Ovary (tissue), 10 donors: ENCODE measurements around the gene CSNK2A1. TPM values are rescaled to one million over a fixed set of nuclear protein-coding genes. Genes with fewer than 3 reads are reported as not detected.

Experiments
- DNase-seq, 5 donors: peaks; one replicate each; pipeline ENCODE4 v3.0.0-alpha.2; 2019 to 2020
- H3K27ac ChIP-seq, 2 donors: fragments of 200-600 bp; one replicate each; pipeline versions ENCODE4 v1.5.1 to v1.8.0; 2019 to 2022
- H3K27me3 ChIP-seq: fragments of 200-600 bp; one replicate; pipeline ENCODE4 v1.8.0; 2022
- H3K36me3 ChIP-seq: fragments of 200-600 bp; sonication (generic); one replicate; pipeline ENCODE4 v1.5.1; 2019
- H3K4me1 ChIP-seq: one replicate; pipeline ENCODE4 v1.8.1; 2013; ENCODE audit warnings: mild to moderate bottlenecking, moderate library complexity; ENCODE audit not compliant: insufficient read depth
- H3K4me3 ChIP-seq: fragments of 200-600 bp; sonication (generic); one replicate; pipeline ENCODE4 v1.5.1; 2017
- H3K9me3 ChIP-seq, 2 donors: fragments of 200-600 bp in 1 of 2; sonication (generic) in 1 of 2; one replicate each; pipeline versions ENCODE4 v1.5.1 to v1.8.1; 2013 to 2019; ENCODE audit warnings: mild to moderate bottlenecking in 1 of 2, moderate library complexity in 1 of 2
- CTCF ChIP-seq, 3 donors: fragments of 450-650 bp in 2 of 3; fragments of 200-600 bp in 1 of 3; IDR thresholded peaks; one replicate each; pipeline versions ENCODE4 v1.5.1 to v1.8.0; 2016 to 2022; ENCODE audit warnings: antibody characterized with exemption in 3 of 3, mild to moderate bottlenecking in 1 of 3
- EP300 ChIP-seq: sonication (generic); formaldehyde crosslinking; IDR thresholded peaks from one replicate; pipeline ENCODE4 v1.6.1; 2017; ENCODE audit warnings: antibody characterized with exemption
- POLR2A ChIP-seq: fragments of 450-650 bp; IDR thresholded peaks from one replicate; pipeline ENCODE4 v1.6.1; 2017; ENCODE audit warnings: antibody characterized with exemption, mild to moderate bottlenecking, moderate library complexity
- WGBS, 3 donors: extraction: QIAGEN DNeasy Blood & Tissue Kit in 1 of 3; methylation state at CpG; one replicate each; pipeline versions ENCODE4 v1.1.5 to v1.1.7; 2013 to 2017; 5-methylcytosine and 5-hydroxymethylcytosine counted together
- intact Hi-C, 4 donors: fragments of 100-400 bp; cut with DNase I; formaldehyde crosslinking; loops; one replicate each; pipeline versions ENCODE4 v1.11.0 to v1.15.1; 2022 to 2023
- long read RNA-seq, 3 donors: library from polyadenylated mRNA in 2 of 3; unstranded in 2 of 3; transcript quantifications; one replicate each; pipeline ENCODE4 v2.0.0 and lab custom pipeline, GENCODE V29; 2021 to 2026
- polyA plus RNA-seq, 2 donors: library from polyadenylated mRNA; stranded (reverse); fragments of 200-250 nt in 1 of 2; fragments of 350-450 nt in 1 of 2; fragmentation: Illumina TruSeq in 1 of 2; extraction: RNeasy Lipid Tissue Mini Kit (QIAGEN cat#74804) in 1 of 2; gene quantifications; one replicate each; pipeline ENCODE4 v1.2.3, GENCODE V29; 2013 to 2014
- total RNA-seq, 7 donors: library from RNA; depleted of rRNA in 2 of 7; stranded (reverse); fragments of >200 nt in 2 of 7; fragmentation: NEBNext Ultra II Directional in 3 of 7; extraction: Animal tissue kit (Norgen Biotek cat#: 25700) in 3 of 7; gene quantifications; one replicate each; pipeline versions ENCODE4 v1.1.0 to v1.2.4, GENCODE V29; 2016 to 2023
- donor health status: DM: no; HTN: no; CAD: no; lungs with moderate emphysema.
- donor health status: DM: no; HTN: no; CAD: no.
- donor health status: Bipolar disorder and iron deficiency.
- donor health status: DM: yes; HTN: yes; CAD: no.
- donor health status: DM: no; HTN: no; CAD: no.
- donor health status: DM: yes; HTN: yes; CAD: no.

The CSNK2A1 gene
- total RNA-seq: 100 to 1,000 TPM in 1 of 7 donors, 10 to 100 TPM in 6; 40.9 to 117 (median 95.7) TPM
- polyA plus RNA-seq: 100 to 1,000 TPM in 1 of 2 donors, 10 to 100 TPM in 1; 35.8 to 145 TPM
- long read RNA-seq, donor 1, full-length matches to known transcripts: 42 of 58 reads
- long read RNA-seq, donor 1, partial matches to known transcripts: 4 of 58 reads
- long read RNA-seq, donor 1, other reads (novel, unspliced or antisense): 12 of 58 reads
- long read RNA-seq, donor 2, full-length matches to known transcripts: 45 of 51 reads
- long read RNA-seq, donor 2, partial matches to known transcripts: 6 of 51 reads
- long read RNA-seq, donor 2, other reads (novel, unspliced or antisense): 0 of 51 reads
- long read RNA-seq, donor 3, full-length matches to known transcripts: 31 of 50 reads
- long read RNA-seq, donor 3, partial matches to known transcripts: 8 of 50 reads
- long read RNA-seq, donor 3, other reads (novel, unspliced or antisense): 11 of 50 reads

DNA sequence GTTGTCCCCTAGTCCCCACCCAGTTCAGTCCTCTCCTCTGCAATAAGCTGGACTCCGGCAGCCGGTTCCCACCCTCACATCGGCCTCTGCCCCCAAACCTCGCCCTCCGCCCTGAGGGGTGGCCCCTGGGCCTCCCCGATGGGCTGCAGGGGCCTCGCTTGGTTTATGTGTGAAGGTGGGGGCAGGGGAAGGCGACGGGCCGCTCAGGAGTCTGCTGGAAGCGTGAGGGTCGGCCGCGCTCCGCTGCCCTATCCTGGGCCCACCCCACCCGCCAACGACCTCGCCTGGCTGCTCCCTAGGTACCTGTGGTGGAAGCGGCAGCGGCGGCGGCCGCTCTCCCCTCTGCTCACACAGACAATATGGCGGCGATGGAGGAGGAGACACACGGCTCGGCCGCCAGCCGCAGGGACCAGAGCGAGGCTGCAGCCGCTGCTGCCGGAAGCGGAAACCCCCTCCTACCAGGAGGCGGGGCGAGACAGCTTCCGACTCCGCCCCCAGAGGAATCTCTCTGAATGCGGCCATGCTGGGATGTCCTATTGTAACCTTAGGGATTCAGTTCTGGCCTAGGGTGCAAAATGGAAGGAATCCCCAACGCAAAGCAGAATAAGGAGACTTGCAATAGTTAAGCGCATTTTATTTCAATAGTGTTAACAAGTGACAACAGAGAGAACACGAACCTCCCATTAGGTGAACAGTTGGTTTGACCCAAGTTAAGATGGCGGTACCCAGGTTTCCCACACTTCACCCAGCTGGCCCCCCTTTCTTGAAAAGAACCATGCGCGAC, at the start of gene CSNK2A1:
Gene CSNK2A1, minus strand, starts transcription at position 422 of the 784 bp plus-strand sequence. CDS start 35,239 bp downstream, outside the sequence.
- WGBS, 3 donors: 0% methylated on average over 33 to 44 of the region's 44 CpGs
- DNase-seq: peak; percentile 93 to 98 (median 95)
- H3K36me3 ChIP-seq: no peaks in the 10 kb centered on the region
- intact Hi-C loops: no loop called here
- peak within 1 kb of the TSS; percentile 100 for H3K4me3 ChIP-seq
- H3K4me1 ChIP-seq: peaks cover 9% of the 10 kb centered on the region
- TF ChIP-seq EP300: no peak
- TF ChIP-seq CTCF (IDR thresholded peaks at IDR 0.05): no peak
- TF ChIP-seq POLR2A: peak; percentile 70
- H3K27me3 ChIP-seq: no peaks in the 10 kb centered on the region
- no peaks in the 10 kb centered on the region for H3K9me3 ChIP-seq
- peak within 1 kb of the TSS; percentile 73 to 92 for H3K27ac ChIP-seq

GRCh38 chr20:592506-592905, 48.9 kb upstream of the CSNK2A1 start:
- H3K27me3 ChIP-seq: no peaks in the 10 kb centered on the region
- H3K27ac ChIP-seq: no peak overlapping the region
- TF ChIP-seq POLR2A (no peak), EP300 (no peak)
- no peaks in the 10 kb centered on the region for H3K4me1 ChIP-seq
- no peak for DNase-seq
- no peaks in the 10 kb centered on the region for H3K9me3 ChIP-seq
- no peak overlapping the region for H3K4me3 ChIP-seq
- WGBS, 3 donors: 56 to 73% (median 72%) methylated on average over 7 of the region's 7 CpGs
- H3K36me3 ChIP-seq: no peaks in the 10 kb centered on the region
- intact Hi-C loops: no loop called here

DNA sequence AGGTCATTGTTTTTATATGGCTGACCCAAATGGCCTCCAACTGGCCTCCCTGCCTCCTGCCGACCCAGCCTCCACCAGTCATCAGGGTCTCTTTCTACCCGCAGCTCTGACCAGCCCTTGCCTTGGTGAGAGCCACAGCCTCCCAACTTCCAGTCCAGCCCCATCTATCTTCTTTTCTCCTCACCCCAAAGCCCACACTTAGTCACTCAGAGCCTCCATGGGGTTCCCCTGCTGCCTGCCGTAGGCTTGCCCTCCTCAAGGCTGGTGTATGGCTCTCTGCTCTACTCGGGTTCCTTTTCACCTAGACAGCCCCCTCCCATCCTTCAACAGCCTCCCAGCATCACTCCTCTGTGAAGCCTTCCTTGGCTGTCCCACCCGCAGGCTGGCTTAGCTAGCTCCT, 48.4 kb upstream of the CSNK2A1 start:
- TF ChIP-seq CTCF (IDR thresholded peaks at IDR 0.05) (no peak), EP300 (no peak), POLR2A (no peak)
- DNase-seq: no peak
- H3K27me3 ChIP-seq: no peaks in the 10 kb centered on the region
- WGBS, 3 donors: 70 to 80% (median 74%) methylated on average over 5 of the region's 5 CpGs
- H3K4me3 ChIP-seq: no peak overlapping the region
- H3K27ac ChIP-seq: no peak overlapping the region
- no peaks in the 10 kb centered on the region for H3K9me3 ChIP-seq
- no peaks in the 10 kb centered on the region for H3K4me1 ChIP-seq
- no peaks in the 10 kb centered on the region for H3K36me3 ChIP-seq
- intact Hi-C loops: no loop called here

- no peak overlapping the region for H3K4me3 ChIP-seq
These were observed 45.5 kb upstream of the CSNK2A1 start for GRCh38 chr20:588932-589672.

More at GRCh38 chr20:588932-589672, 45.5 kb upstream of the CSNK2A1 start:
- H3K9me3 ChIP-seq: no peaks in the 10 kb centered on the region
- intact Hi-C loops: no loop called here
- no peaks in the 10 kb centered on the region for H3K4me1 ChIP-seq
- H3K27me3 ChIP-seq: no peaks in the 10 kb centered on the region
- DNase-seq: no peak
- H3K27ac ChIP-seq: no peak overlapping the region
- TF ChIP-seq CTCF (IDR thresholded peaks at IDR 0.05) (no peak), EP300 (no peak), POLR2A (no peak)
- 78 to 80% (median 80%) methylated on average over 10 of the region's 10 CpGs for WGBS, 3 donors
- H3K36me3 ChIP-seq: no peaks in the 10 kb centered on the region
